Subcutaneous abdominal adipose tissue (tissue), 5 donors: Measurements from ENCODE around the gene MLLT6.

ENCODE experiments used
- H3K27ac ChIP-seq: one replicate; pipeline ENCODE4 v1.7.0; 2013; ENCODE audit warnings: low read depth, mild to moderate bottlenecking, inconsistent platforms, low read length, moderate library complexity
- H3K27me3 ChIP-seq, 5 donors: one replicate each; pipeline ENCODE4 v1.7.0; 2013; ENCODE audit warnings: low read length in 5 of 5, inconsistent platforms in 1 of 5; ENCODE audit not compliant: control insufficient read depth in 5 of 5, insufficient read depth in 4 of 5
- H3K36me3 ChIP-seq, 5 donors: one replicate each; pipeline ENCODE4 v1.7.0; 2013; ENCODE audit warnings: low read length in 5 of 5; ENCODE audit not compliant: control insufficient read depth in 5 of 5, insufficient read depth in 5 of 5
- H3K4me1 ChIP-seq, 5 donors: one replicate each; pipeline ENCODE4 v1.7.0; 2013; ENCODE audit warnings: low read length in 5 of 5, mild to moderate bottlenecking in 3 of 5, moderate library complexity in 1 of 5; ENCODE audit not compliant: control insufficient read depth in 5 of 5, insufficient read depth in 5 of 5
- H3K4me3 ChIP-seq, 5 donors: one replicate each; pipeline ENCODE4 v1.7.0; 2013; ENCODE audit warnings: low read length in 5 of 5, low read depth in 1 of 5
- H3K9ac ChIP-seq, 5 donors: one replicate each; pipeline ENCODE4 v1.7.0; 2013; ENCODE audit warnings: low read length in 5 of 5, mild to moderate bottlenecking in 4 of 5, moderate library complexity in 3 of 5
- H3K9me3 ChIP-seq, 5 donors: one replicate each; pipeline ENCODE4 v1.7.0; 2013; ENCODE audit warnings: low read length in 5 of 5; ENCODE audit not compliant: control insufficient read depth in 5 of 5
- donor health status: healthy.
- donor health status: healthy.
- donor health status: healthy.
- donor health status: healthy.
- donor health status: healthy.

MLLT6 gene

GRCh38 chr17:38676706-38677504 lies 28.2 kb upstream of the MLLT6 start:
- H3K27ac ChIP-seq: no peak overlapping the region
- H3K4me1 ChIP-seq: peaks cover 0 to 30% (median 19%) of the 10 kb centered on the region in 5 donors
- H3K36me3 ChIP-seq: no peaks in the 10 kb centered on the region
- no peak overlapping the region for H3K9ac ChIP-seq
- peaks cover 9 to 26% (median 17%) of the 10 kb centered on the region in 5 donors for H3K27me3 ChIP-seq
- no peaks in the 10 kb centered on the region for H3K9me3 ChIP-seq
- H3K4me3 ChIP-seq: peak overlapping the region in 1 of 5 donors; percentile 0

- Histone ChIP-seq H3K9me3 (no peaks in the 10 kb centered on the region), H3K27ac (no peak overlapping the region), H3K4me3 (no peak overlapping the region)
Measured at GRCh38 chr17:38677819-38678218, 27.3 kb upstream of the MLLT6 start.

GRCh38 chr17:38681096-38681495 lies 24.0 kb upstream of the MLLT6 start:
- H3K4me1 ChIP-seq: peaks cover 0 to 14% (median 8%) of the 10 kb centered on the region in 5 donors
- H3K27ac ChIP-seq: no peak overlapping the region
- H3K27me3 ChIP-seq: no peaks in the 10 kb centered on the region

More at GRCh38 chr17:38677819-38678218, 27.3 kb upstream of the MLLT6 start:
- Histone ChIP-seq H3K36me3 (no peaks in the 10 kb centered on the region), H3K4me1 (peaks cover 0 to 30% (median 19%) of the 10 kb centered on the region in 5 donors), H3K9ac (no peak overlapping the region), H3K27me3 (peaks cover 3 to 17% (median 8%) of the 10 kb centered on the region in 5 donors)

GRCh38 chr17:38685491-38685890 lies 19.6 kb upstream of the MLLT6 start:
- no peak overlapping the region for H3K4me3 ChIP-seq
- no peaks in the 10 kb centered on the region for H3K36me3 ChIP-seq
- H3K27me3 ChIP-seq: no peaks in the 10 kb centered on the region
- H3K9ac ChIP-seq: peak overlapping the region in 1 of 5 donors; percentile 24
- no peak overlapping the region for H3K27ac ChIP-seq
- peaks cover 0 to 7% (median 0%) of the 10 kb centered on the region in 5 donors for H3K4me1 ChIP-seq
- no peaks in the 10 kb centered on the region for H3K9me3 ChIP-seq

More at GRCh38 chr17:38681096-38681495, 24.0 kb upstream of the MLLT6 start:
- no peak overlapping the region for H3K9ac ChIP-seq
- H3K4me3 ChIP-seq: no peak overlapping the region
- H3K9me3 ChIP-seq: no peaks in the 10 kb centered on the region
- H3K36me3 ChIP-seq: no peaks in the 10 kb centered on the region

GRCh38 chr17:38687286-38687685 lies 17.8 kb upstream of the MLLT6 start:
- H3K4me1 ChIP-seq: peaks cover 0 to 14% (median 0%) of the 10 kb centered on the region in 5 donors
- no peak overlapping the region for H3K4me3 ChIP-seq
- H3K9me3 ChIP-seq: no peaks in the 10 kb centered on the region
- H3K27me3 ChIP-seq: no peaks in the 10 kb centered on the region
- no peak overlapping the region for H3K27ac ChIP-seq
- no peak overlapping the region for H3K9ac ChIP-seq
- no peaks in the 10 kb centered on the region for H3K36me3 ChIP-seq

- Histone ChIP-seq H3K9ac (peak overlapping the region in 1 of 5 donors; percentile 14), H3K27ac (no peak overlapping the region), H3K4me1 (peaks cover 4 to 24% (median 14%) of the 10 kb centered on the region in 5 donors), H3K4me3 (no peak overlapping the region), H3K9me3 (no peaks in the 10 kb centered on the region), H3K27me3 (no peaks in the 10 kb centered on the region), H3K36me3 (no peaks in the 10 kb centered on the region)
Measured at GRCh38 chr17:38690386-38690785, 14.7 kb upstream of the MLLT6 start.

- H3K9me3 ChIP-seq: no peaks in the 10 kb centered on the region
- no peak overlapping the region for H3K27ac ChIP-seq
- H3K4me3 ChIP-seq: no peak overlapping the region
- no peaks in the 10 kb centered on the region for H3K27me3 ChIP-seq
- no peaks in the 10 kb centered on the region for H3K36me3 ChIP-seq
- no peak overlapping the region for H3K9ac ChIP-seq
- peaks cover 4 to 21% (median 14%) of the 10 kb centered on the region in 5 donors for H3K4me1 ChIP-seq
Measured at GRCh38 chr17:38691154-38691553, 13.9 kb upstream of the MLLT6 start.

GRCh38 chr17:38693700-38694329 lies 11.3 kb upstream of the MLLT6 start:
- Histone ChIP-seq H3K36me3 (no peaks in the 10 kb centered on the region), H3K9me3 (no peaks in the 10 kb centered on the region), H3K4me3 (peak overlapping the region in 1 of 5 donors; percentile 36), H3K27ac (peak overlapping the region; percentile 52), H3K4me1 (peaks cover 4 to 23% (median 14%) of the 10 kb centered on the region in 5 donors), H3K27me3 (no peaks in the 10 kb centered on the region), H3K9ac (peak overlapping the region in 2 of 5 donors; percentile 48 to 49)

- H3K27me3 ChIP-seq: no peaks in the 10 kb centered on the region
- no peaks in the 10 kb centered on the region for H3K36me3 ChIP-seq
- H3K27ac ChIP-seq: no peak overlapping the region
- no peak overlapping the region for H3K4me3 ChIP-seq
- peaks cover 4 to 40% (median 33%) of the 10 kb centered on the region in 5 donors for H3K4me1 ChIP-seq
- no peak overlapping the region for H3K9ac ChIP-seq
- no peaks in the 10 kb centered on the region for H3K9me3 ChIP-seq
Measured at GRCh38 chr17:38697061-38697820, 7.8 kb upstream of the MLLT6 start.
